ENCODE results near the gene KCNE1.
"Not testable (repeated sequence)": the region's sequence is repeated elsewhere in the genome, so short reads cannot be mapped to it uniquely, and the experiment has no call there.

Gene KCNE1

GRCh38 chr21:34511181-34511580 lies 829 bp downstream of the KCNE1 start:
- no peak for DNase-seq (ENCODE audit: low read depth)

GRCh38 chr21:34510148-34511142 lies 1.6 kb downstream of the KCNE1 start:
- DNase-seq (ENCODE audit: low read depth): peak; percentile 46

GRCh38 chr21:34509151-34509550 lies 2.9 kb downstream of the KCNE1 start:
- no peak for DNase-seq (ENCODE audit: low read depth)

GRCh38 chr21:34504595-34504994 lies 7.4 kb downstream of the KCNE1 start:
- no peak for DNase-seq (ENCODE audit: low read depth)

- DNase-seq (ENCODE audit: low read depth): no peak
Observed at GRCh38 chr21:34502480-34503106, 9.4 kb downstream of the KCNE1 start.

- no peak for DNase-seq (ENCODE audit: low read depth)
Observed at GRCh38 chr21:34501716-34502115, 10.3 kb downstream of the KCNE1 start.

- DNase-seq (ENCODE audit: low read depth): no peak
Observed at GRCh38 chr21:34500191-34500590, 11.8 kb downstream of the KCNE1 start.

GRCh38 chr21:34499116-34499515 lies 12.9 kb downstream of the KCNE1 start:
- DNase-seq (ENCODE audit: low read depth): no peak

- DNase-seq (ENCODE audit: low read depth): no peak
Observed at GRCh38 chr21:34498623-34499022, 13.4 kb downstream of the KCNE1 start.

GRCh38 chr21:34483854-34484253 lies 28.2 kb downstream of the KCNE1 start:
- DNase-seq (ENCODE audit: low read depth): not testable (repeated sequence)

- not testable (repeated sequence) for DNase-seq (ENCODE audit: low read depth)
Observed at GRCh38 chr21:34483435-34483834, 28.6 kb downstream of the KCNE1 start.

GRCh38 chr21:34467333-34467732 lies 44.7 kb downstream of the KCNE1 start:
- not testable (repeated sequence) for DNase-seq (ENCODE audit: low read depth)

- not testable (repeated sequence) for DNase-seq (ENCODE audit: low read depth)
Observed at GRCh38 chr21:34459426-34459825, 52.6 kb downstream of the KCNE1 start.

GRCh38 chr21:34458266-34458665 lies 53.7 kb downstream of the KCNE1 start:
- not testable (repeated sequence) for DNase-seq (ENCODE audit: low read depth)

- not testable (repeated sequence) for DNase-seq (ENCODE audit: low read depth)
Observed at GRCh38 chr21:34456180-34456579, 55.8 kb downstream of the KCNE1 start.

- not testable (repeated sequence) for DNase-seq (ENCODE audit: low read depth)
Observed at GRCh38 chr21:34455628-34456027, 56.4 kb downstream of the KCNE1 start.

GRCh38 chr21:34447018-34447417 lies 65.0 kb downstream of the KCNE1 start:
- DNase-seq (ENCODE audit: low read depth): not testable (repeated sequence)

- DNase-seq (ENCODE audit: low read depth): not testable (repeated sequence)
Observed at GRCh38 chr21:34443486-34443885, 68.5 kb downstream of the KCNE1 start.

GRCh38 chr21:34429710-34430109 lies 82.3 kb downstream of the KCNE1 start:
- not testable (repeated sequence) for DNase-seq (ENCODE audit: low read depth)

- DNase-seq (ENCODE audit: low read depth): not testable (repeated sequence)
Observed at GRCh38 chr21:34428441-34428840, 83.6 kb downstream of the KCNE1 start.

GRCh38 chr21:34427339-34427738 lies 84.7 kb downstream of the KCNE1 start:
- not testable (repeated sequence) for DNase-seq (ENCODE audit: low read depth)

- DNase-seq (ENCODE audit: low read depth): not testable (repeated sequence)
Observed at GRCh38 chr21:34423805-34424204, 88.2 kb downstream of the KCNE1 start, which contains the start of gene SMIM34. Gene SMIM34, minus strand, starts transcription at chr21:34423951. Its CDS starts 112 bp downstream, at chr21:34423839.

All from GM04504 (cell line).